Endothelial cell of umbilical vein (primary cell): ENCODE data around the gene IL33. TPM values are rescaled to one million over a fixed set of nuclear protein-coding genes. Genes with fewer than 3 reads are reported as not detected.

ENCODE experiments used
- BruUV-seq: library from RNA; stranded (reverse); fragments of 400-500 nt; replicated peaks from 2 replicates; lab custom pipeline; 2021; lab: Mats Ljungman, UMichigan
- CTCF ChIA-PET: fragments of 300-600, 350-600 bp; sonication (Branson Sonifier 250); formaldehyde crosslinking; loops from one replicate; lab custom pipeline; 2021; ENCODE audit warnings: antibody characterized with exemption, inconsistent platforms; lab: Charles Lee
- POLR2A ChIA-PET: fragments of 300-600, 350-600 bp; sonication (Branson Sonifier 250); formaldehyde crosslinking; loops from one replicate; lab custom pipeline; 2021; ENCODE audit warnings: antibody characterized with exemption, inconsistent platforms; lab: Charles Lee
- DNase-seq: peaks from one replicate; pipeline ENCODE4 v3.0.0-alpha.2; 2011; ENCODE audit warnings: low read depth, low spot score
- FAIRE-seq: peaks from 2 replicates; lab custom pipeline; 2011; peaks lifted over from hg19 to GRCh38; lab: Jason Lieb, UNC
- H2AFZ ChIP-seq: 2 replicates; pipeline ENCODE4 v1.6.0; 2012; ENCODE audit warnings: low read depth, low read length, control low read depth, inconsistent platforms
- H3K27ac ChIP-seq: 2 replicates; pipeline ENCODE4 v1.5.1; 2011; ENCODE audit warnings: low read depth, mild to moderate bottlenecking, control low read depth, low read length, moderate library complexity; ENCODE audit not compliant: insufficient read depth
- H3K27me3 ChIP-seq, 2 experiments: 2 replicates each; pipeline versions ENCODE4 v1.6.0 to v1.6.1; 2011; ENCODE audit warnings: low read length in 2 of 2, mixed read lengths in 1 of 2; ENCODE audit not compliant: control insufficient read depth in 2 of 2, insufficient read depth in 2 of 2
- H3K36me3 ChIP-seq, 2 experiments: 2 replicates in 1 of 2; 3 replicates in 1 of 2; pipeline ENCODE4 v1.5.1; 2011; ENCODE audit warnings: low read length in 2 of 2, mild to moderate bottlenecking in 1 of 2, moderate library complexity in 1 of 2; ENCODE audit not compliant: control insufficient read depth in 2 of 2, insufficient read depth in 2 of 2; ENCODE audit errors: extremely low read depth in 1 of 2
- H3K4me1 ChIP-seq: 3 replicates; pipeline ENCODE4 v1.5.1; 2011; ENCODE audit warnings: mild to moderate bottlenecking, low read length; ENCODE audit not compliant: control insufficient read depth, insufficient read depth; ENCODE audit errors: extremely low read depth
- H3K4me2 ChIP-seq: 2 replicates; pipeline ENCODE4 v1.6.1; 2011; ENCODE audit warnings: low read length, control low read depth, mixed read lengths; ENCODE audit not compliant: insufficient read depth
- H3K4me3 ChIP-seq, 3 experiments: fragments of 200-600 bp in 1 of 3; sonication (generic), shearing (Covaris generic) in 1 of 3; replicated peaks in 1 of 3; 2 replicates each; pipeline ENCODE4 v1.5.1; 2011 to 2016; ENCODE audit warnings: control low read depth in 3 of 3, low read length in 3 of 3, mild to moderate bottlenecking in 2 of 3, inconsistent platforms in 1 of 3, low read depth in 1 of 3, moderate library complexity in 1 of 3; ENCODE audit not compliant: insufficient read depth in 1 of 3
- H3K79me2 ChIP-seq: 2 replicates; pipeline ENCODE4 v1.6.0; 2012; ENCODE audit warnings: low read length, inconsistent platforms; ENCODE audit not compliant: control insufficient read depth, insufficient read depth
- H3K9ac ChIP-seq: replicated peaks from 2 replicates; pipeline ENCODE3; 2011; ENCODE audit warnings: low read length, control low read depth; ENCODE audit not compliant: insufficient read depth; ENCODE audit errors: extremely low read depth
- H3K9me1 ChIP-seq: replicated peaks from 3 replicates; pipeline ENCODE4 v1.6.0; 2011; ENCODE audit warnings: mild to moderate bottlenecking, low read length; ENCODE audit not compliant: control insufficient read depth, insufficient read depth; ENCODE audit errors: extremely low read depth
- H3K9me3 ChIP-seq: replicated peaks from 2 replicates; pipeline ENCODE4 v1.5.1; 2012; ENCODE audit warnings: low read length, inconsistent platforms; ENCODE audit not compliant: control insufficient read depth, insufficient read depth
- H4K20me1 ChIP-seq: replicated peaks from 2 replicates; pipeline ENCODE3; 2011; ENCODE audit warnings: mild to moderate bottlenecking, low read length; ENCODE audit not compliant: control insufficient read depth, insufficient read depth; ENCODE audit errors: extremely low read depth
- CTCF ChIP-seq, 2 donors: IDR thresholded peaks; 1 replicate in 1 of 2; 2 replicates in 1 of 2; pipeline ENCODE4 v1.5.1; 2011; ENCODE audit warnings: low read length in 2 of 2, mild to moderate bottlenecking in 2 of 2, moderate library complexity in 2 of 2, control low read depth in 1 of 2, inconsistent platforms in 1 of 2, low read depth in 1 of 2; ENCODE audit not compliant: insufficient read depth in 1 of 2; ENCODE audit errors: extremely low read depth in 1 of 2
- EZH2 ChIP-seq: IDR thresholded peaks from 2 replicates; pipeline ENCODE4 v1.6.1; 2012; ENCODE audit warnings: borderline replicate concordance, low read depth, mild to moderate bottlenecking, moderate library complexity, low read length, inconsistent platforms; ENCODE audit not compliant: severe bottlenecking
- FOS ChIP-seq: IDR thresholded peaks from 2 replicates; pipeline ENCODE4 v1.6.1; 2011; ENCODE audit warnings: mild to moderate bottlenecking, low read length, moderate library complexity, borderline replicate concordance; ENCODE audit not compliant: insufficient read depth
- GATA2 ChIP-seq: IDR thresholded peaks from 2 replicates; pipeline ENCODE4 v1.7.0; 2011; ENCODE audit warnings: low read depth, mild to moderate bottlenecking, moderate library complexity, mixed read lengths, low read length; ENCODE audit not compliant: insufficient read length, insufficient read depth
- JUN ChIP-seq: IDR thresholded peaks from 2 replicates; pipeline ENCODE4 v1.6.1; 2011; ENCODE audit warnings: borderline replicate concordance, low read depth; ENCODE audit not compliant: insufficient read length, insufficient read depth
- MAX ChIP-seq: IDR thresholded peaks from 2 replicates; pipeline ENCODE4 v1.6.1; 2011; ENCODE audit not compliant: insufficient read depth, insufficient read length
- MYC ChIP-seq: IDR thresholded peaks from one replicate; pipeline ENCODE4 v1.6.1; 2011; ENCODE audit warnings: mild to moderate bottlenecking, low read depth, low read length
- POLR2A ChIP-seq: IDR thresholded peaks from 2 replicates; pipeline ENCODE4 v1.6.1; 2012; ENCODE audit warnings: low read depth, mild to moderate bottlenecking, control low read depth, low read length
- POLR2AphosphoS5 ChIP-seq: IDR thresholded peaks from 2 replicates; pipeline ENCODE4 v1.6.1; 2012; ENCODE audit warnings: low read depth, mild to moderate bottlenecking, control low read depth, low read length, moderate library complexity; ENCODE audit not compliant: insufficient read depth
- dilution Hi-C: fragments of 300-500 bp; cut with MboI; formaldehyde crosslinking; loops from one replicate; pipeline ENCODE4 v1.15.0; 2019; ENCODE audit warnings: low sequenced_read_pairs; ENCODE audit not compliant: extremely low pct_ligation_motif_present
- intact Hi-C: fragments of 100-400 bp; cut with micrococcal nuclease; formaldehyde crosslinking; loops from one replicate; pipeline ENCODE4 v1.10.0; 2022
- polyA plus RNA-seq, 4 experiments: library from polyadenylated mRNA; depleted of rRNA in 3 of 4; stranded (reverse) in 3 of 4; unstranded in 1 of 4; fragments of >200 nt; gene quantifications; 2 replicates each; pipeline versions ENCODE4 v1.2.1 to v1.2.3, GENCODE V29; 2011 to 2012; ENCODE audit warnings: missing spikeins in 1 of 4
- total RNA-seq: library from RNA; stranded (reverse); gene quantifications from 2 replicates; pipeline ENCODE4 v1.2.3, GENCODE V29; 2021

The IL33 gene
- total and polyA plus RNA-seq, 2 donors (not counting 3 experiments of a cell fraction or from before 2014, with no cell fraction given): 8.7 to 13.8 TPM

GRCh38 chr9:6171667-6172066 lies 43.9 kb upstream of the IL33 start:
- no peaks in the 10 kb centered on the region for H3K4me1 ChIP-seq
- H3K27ac ChIP-seq: no peak overlapping the region
- H3K4me3 ChIP-seq: no peak overlapping the region
- BruUV-seq: no TSS peak
- DNase-seq (no peak), FAIRE-seq (peak; percentile 68)
- H3K27me3 ChIP-seq: no peaks in the 10 kb centered on the region
- dilution Hi-C loops (no loop called here), intact Hi-C loops (no loop called here)
- no peak for TF ChIP-seq POLR2AphosphoS5
- no peak for TF ChIP-seq POLR2A
- no peak overlapping the region for H3K4me2 ChIP-seq
- H3K9me1 ChIP-seq: no peaks in the 10 kb centered on the region
- no peaks in the 10 kb centered on the region for H3K36me3 ChIP-seq
- CTCF ChIA-PET: interaction anchor here (1.5 kb wide), 1 partner anchor 114 kb away, joined by 4 read pairs; no protein-coding TSS in a partner anchor
- H3K9me3 ChIP-seq: no peaks in the 10 kb centered on the region
- POLR2A ChIA-PET: no interaction called here
- H2AFZ ChIP-seq: no peak overlapping the region
- no peaks in the 10 kb centered on the region for H3K79me2 ChIP-seq
- H4K20me1 ChIP-seq: no peaks in the 10 kb centered on the region
- H3K9ac ChIP-seq: no peak overlapping the region

- H3K9ac ChIP-seq: no peak overlapping the region
- dilution Hi-C loops: no loop called here
- no peak overlapping the region for H3K4me3 ChIP-seq
- no peak overlapping the region for H2AFZ ChIP-seq
- no peaks in the 10 kb centered on the region for H3K9me3 ChIP-seq
- no peaks in the 10 kb centered on the region for H3K4me1 ChIP-seq
- H3K9me1 ChIP-seq: no peaks in the 10 kb centered on the region
- no peak overlapping the region for H3K4me2 ChIP-seq
- no peaks in the 10 kb centered on the region for H3K79me2 ChIP-seq
- TF ChIP-seq MYC (no peak), GATA2 (no peak), CTCF (IDR thresholded peaks at IDR 0.05; ENCODE audit: extremely low read depth in 1 of 2, insufficient read depth in 1 of 2, low read depth in 1 of 2, low read length in 2 of 2) (no peak), EZH2 (no peak), POLR2A (no peak), POLR2AphosphoS5 (no peak), MAX (no peak), FOS (no peak), JUN (no peak)
- DNase-seq (no peak), FAIRE-seq (no peak)
- H3K27me3 ChIP-seq: no peaks in the 10 kb centered on the region
- CTCF ChIA-PET: interaction anchor here (0.6 to 1.7 kb wide), 6 partner anchors 10 to 1465 kb away, joined by 3 to 5 read pairs (median 3); no protein-coding TSS in a partner anchor
- POLR2A ChIA-PET: no interaction called here
- no peaks in the 10 kb centered on the region for H3K36me3 ChIP-seq
- intact Hi-C loops: no loop called here
- no peaks in the 10 kb centered on the region for H4K20me1 ChIP-seq
- BruUV-seq: no TSS peak
- H3K27ac ChIP-seq: no peak overlapping the region
Measured at GRCh38 chr9:6173914-6174313, 41.7 kb upstream of the IL33 start.
